ENCODE data around the gene TEX11.

- TF ChIP-seq POLR2A (IDR thresholded peaks at IDR 0.05; ENCODE audit: extremely low read depth, insufficient read length) (no peak), CTCF (IDR thresholded peaks at IDR 0.05; ENCODE audit: low read depth, low read length) (no peak)
Measured at GRCh38 chrX:70675284-70675683, 233.2 kb downstream of the TEX11 start.

All from NB4 (cell line).